ENCODE results near the gene SPI1.

Gene SPI1

GRCh38 chr11:47387944-47388696, 9.8 kb upstream of the SPI1 start:
- no peak for DNase-seq

DNA sequence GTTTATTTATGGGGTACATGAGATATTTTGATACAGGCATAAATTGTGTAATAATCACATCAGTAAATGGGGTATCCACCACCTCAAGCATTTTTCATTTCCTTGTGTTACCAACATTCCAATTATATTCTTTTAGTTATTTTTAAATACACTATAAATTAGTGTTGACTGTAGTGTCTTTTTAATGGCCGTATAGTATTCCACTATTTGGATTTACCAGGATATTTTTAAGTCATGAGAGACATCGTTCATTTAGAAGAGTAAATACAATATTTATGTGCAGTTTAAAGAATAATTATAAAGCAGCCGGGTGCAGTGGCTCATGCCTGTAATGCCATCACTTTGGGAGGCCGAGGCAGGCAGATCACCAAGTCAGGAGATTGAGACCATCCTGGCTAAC, 6.2 kb upstream of the SPI1 start:
- DNase-seq: no peak

DNA sequence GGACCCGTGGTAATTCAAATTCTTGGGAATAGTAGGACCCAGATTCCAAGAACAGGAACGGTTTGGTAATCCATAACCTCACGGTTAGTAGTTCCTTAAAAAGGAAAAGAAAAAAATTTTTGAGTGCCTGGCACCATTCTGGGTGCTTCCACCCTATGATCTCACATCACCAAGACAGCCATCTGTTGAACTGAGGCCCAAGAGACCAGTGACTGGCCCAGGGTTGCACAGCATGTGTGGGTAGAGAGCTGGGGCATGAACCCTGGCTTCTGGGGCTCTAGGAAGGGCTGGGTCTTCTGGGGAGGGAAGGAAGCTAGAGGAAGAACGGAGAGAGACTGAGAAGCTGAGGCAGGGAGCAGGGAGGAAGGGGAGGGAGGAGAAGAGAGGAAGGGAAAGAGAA, 4.7 kb upstream of the SPI1 start:
- DNase-seq: no peak

GRCh38 chr11:47380078-47380477, 1.7 kb upstream of the SPI1 start:
- DNase-seq: no peak

- DNase-seq: no peak
Observed at GRCh38 chr11:47379317-47379716, 970 bp upstream of the SPI1 start.

- DNase-seq: no peak
Observed at GRCh38 chr11:47378836-47379170, 456 bp upstream of the SPI1 start.

DNA sequence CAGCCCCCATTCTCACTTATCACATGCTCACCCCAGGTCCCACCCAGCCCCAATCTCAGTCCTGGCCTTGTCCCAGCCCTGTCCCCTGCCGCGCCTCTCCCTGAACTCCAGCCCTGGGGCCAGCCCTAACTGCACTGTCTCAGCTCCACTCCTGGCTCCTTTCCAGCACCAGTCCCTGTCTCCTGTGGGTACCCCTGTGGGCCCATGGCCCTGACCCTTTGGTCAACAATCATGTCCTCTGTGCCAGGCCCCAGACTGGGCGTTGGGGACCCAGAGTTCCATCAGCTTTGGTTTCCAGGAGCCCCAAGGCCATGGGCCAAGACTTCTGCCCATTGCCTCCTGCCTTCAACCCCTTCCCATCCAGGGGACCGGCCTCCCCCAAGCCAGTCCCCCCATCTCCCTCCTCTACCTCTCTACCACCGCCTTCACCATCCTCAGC, 757 bp downstream of the SPI1 start:
- no peak for DNase-seq

GRCh38 chr11:47376525-47377371, 1.6 kb downstream of the SPI1 start:
- DNase-seq: no peak

- no peak for DNase-seq
Observed at GRCh38 chr11:47376107-47376524, 2.2 kb downstream of the SPI1 start.

- no peak for DNase-seq
Observed at GRCh38 chr11:47375546-47376085, 2.7 kb downstream of the SPI1 start.

GRCh38 chr11:47375020-47375419, 3.3 kb downstream of the SPI1 start:
- DNase-seq: no peak

GRCh38 chr11:47374720-47375019, 3.7 kb downstream of the SPI1 start:
- DNase-seq: no peak

- peak; percentile 9 for DNase-seq
Observed at GRCh38 chr11:47373876-47374719, 4.2 kb downstream of the SPI1 start.

DNA sequence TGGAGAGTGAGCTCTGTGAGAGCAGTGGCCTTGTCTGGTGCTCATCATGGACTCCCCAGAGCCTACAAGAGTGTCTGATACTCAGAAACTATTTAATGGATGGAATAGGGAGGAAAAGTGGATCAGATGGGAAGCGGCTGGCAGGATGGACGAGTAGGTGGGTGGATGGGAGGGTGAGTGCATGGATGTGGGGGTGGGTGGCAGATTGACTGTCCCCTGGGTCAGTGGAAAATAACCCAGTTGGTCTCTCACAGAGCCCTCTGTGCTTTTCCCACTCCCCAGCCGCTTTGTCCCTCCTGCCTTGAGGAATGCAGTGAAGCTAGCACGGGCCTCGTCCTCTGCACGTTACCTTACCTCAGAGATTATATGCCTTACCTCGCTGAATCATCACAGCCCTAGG, 5.9 kb downstream of the SPI1 start:
- DNase-seq: no peak

DNA sequence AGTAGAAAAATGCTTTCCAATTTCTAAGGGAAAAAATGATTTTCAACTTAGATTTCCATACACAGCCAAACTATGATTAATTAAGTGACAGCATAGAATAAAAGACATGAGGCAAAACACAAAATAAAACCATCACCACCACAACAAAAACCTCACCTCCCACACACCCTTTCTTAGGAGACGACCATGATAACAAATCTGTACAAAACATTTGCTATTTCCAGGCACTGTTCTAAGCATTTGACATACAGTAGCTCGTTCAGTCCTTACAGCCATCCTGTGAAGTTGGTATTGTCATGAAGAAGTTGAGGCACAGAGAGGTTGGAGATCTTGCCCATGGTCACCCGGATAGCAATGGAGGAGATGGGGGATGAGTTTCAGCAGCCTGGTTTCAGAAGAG, 8.7 kb downstream of the SPI1 start:
- no peak for DNase-seq

- DNase-seq: no peak
Observed at GRCh38 chr11:47366020-47366490, 12.3 kb downstream of the SPI1 start.

- no peak for DNase-seq
Observed at GRCh38 chr11:47361419-47361818, 16.9 kb downstream of the SPI1 start.

DNA sequence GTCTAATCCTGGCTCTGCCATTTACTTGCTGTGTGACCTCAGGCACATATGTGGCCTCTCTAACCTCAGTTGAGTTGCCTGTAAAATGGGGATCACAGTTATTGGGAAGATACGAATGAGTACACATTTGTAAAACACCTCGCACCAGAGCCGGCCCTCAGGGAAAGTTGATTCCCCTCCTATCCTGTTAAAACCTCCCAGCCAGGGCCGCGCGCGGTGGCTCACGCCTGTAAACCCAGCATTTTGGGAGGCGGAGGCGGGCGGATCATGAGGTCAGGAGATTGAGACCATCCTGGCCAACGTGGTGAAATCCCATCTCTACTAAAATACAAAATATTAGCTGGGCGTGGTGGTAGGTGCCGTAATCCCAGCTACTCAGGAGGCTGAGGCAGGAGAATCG, 18.0 kb downstream of the SPI1 start:
- no peak for DNase-seq

DNA sequence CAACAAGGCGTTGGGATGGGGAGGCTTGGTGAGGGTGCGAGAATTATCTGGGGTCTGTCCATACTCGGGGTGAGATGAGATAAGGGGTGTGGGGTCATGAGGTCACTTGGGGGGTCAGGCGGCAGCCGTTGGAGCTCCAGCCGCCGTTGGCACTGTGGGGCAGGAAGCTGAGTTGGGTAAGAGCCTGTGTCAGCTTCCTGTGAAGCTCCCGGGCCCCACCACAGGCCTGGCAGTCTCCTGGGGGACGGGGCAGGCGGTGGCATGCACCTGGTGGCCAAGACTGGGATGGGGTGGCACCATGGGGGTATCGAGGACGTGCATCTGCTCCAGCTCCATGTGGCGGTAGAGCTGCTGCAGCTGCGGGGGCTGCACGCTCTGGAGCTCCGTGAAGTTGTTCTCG, 18.8 kb downstream of the SPI1 start:
- DNase-seq: no peak

DNA sequence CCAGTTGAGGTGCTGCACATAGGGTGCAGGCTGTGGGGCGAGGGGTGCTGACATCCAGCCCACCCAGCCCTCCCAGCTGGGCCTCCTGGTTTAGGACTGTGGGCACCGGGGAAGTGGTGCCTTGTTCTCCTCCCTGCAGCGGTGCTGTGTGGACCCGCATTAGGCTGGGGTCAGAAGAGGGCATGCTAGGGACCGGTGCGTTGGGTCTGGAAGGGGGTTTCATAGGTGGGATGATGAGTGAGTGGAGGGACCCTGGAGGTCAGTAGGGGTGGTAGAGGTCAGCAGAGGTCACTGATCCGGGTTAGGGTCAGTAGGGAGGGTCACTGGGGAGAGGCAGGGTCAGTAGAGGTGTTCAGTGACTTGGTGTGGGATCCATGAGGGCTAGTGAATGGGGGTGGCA, 19.2 kb downstream of the SPI1 start:
- DNase-seq: no peak

DNA sequence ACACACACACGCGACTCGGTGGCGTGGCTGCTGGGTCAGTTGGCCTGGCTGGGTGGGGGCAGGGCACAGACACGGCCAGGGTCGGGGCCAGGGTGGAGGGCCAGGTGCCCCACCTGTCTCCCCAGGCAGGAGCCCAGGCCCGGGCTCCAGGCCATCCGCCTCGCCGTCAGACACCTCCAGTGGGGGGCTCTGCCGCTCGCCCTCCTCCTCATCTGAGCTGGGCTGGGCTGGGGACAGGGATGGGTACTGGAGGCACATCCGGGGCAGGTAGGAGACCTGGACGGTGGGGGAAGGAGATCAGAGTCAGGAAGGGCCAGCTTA, 19.7 kb downstream of the SPI1 start:
- DNase-seq: no peak

DNA sequence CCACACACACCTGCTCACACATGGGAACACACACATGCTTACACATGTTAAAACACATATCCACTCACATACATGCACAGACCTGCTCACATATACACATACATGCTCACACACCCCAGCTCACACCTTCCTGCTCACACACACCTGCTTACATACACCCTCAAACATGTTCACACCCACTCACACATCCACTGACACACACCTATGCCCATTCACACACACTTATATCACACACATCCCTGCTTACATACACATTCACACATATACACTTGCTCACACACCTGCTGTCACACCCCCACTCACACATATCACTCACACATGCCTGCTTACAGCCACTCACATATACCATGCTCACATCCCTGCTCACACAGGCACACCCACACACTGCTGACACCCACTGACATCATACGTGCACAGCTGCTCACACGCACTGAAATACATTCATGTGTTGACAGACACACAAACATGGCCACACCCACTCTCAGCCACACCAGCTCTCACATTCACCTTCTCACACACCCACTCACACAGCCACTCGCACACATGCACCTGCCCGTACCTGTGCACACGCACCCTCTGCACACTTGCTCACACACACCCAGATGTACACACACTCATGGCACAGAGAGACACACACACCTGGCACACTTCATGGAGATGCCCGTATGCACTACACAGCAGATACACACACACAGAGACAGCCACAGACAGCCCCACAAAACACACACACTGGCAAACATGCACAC, 20.2 kb downstream of the SPI1 start:
- DNase-seq: no peak

GRCh38 chr11:47356998-47357329, 21.4 kb downstream of the SPI1 start:
- no peak for DNase-seq
